HepG2 (cell line): ENCODE results near the gene HEXA. TPM values are rescaled to one million over a fixed set of nuclear protein-coding genes. Genes with fewer than 3 reads are reported as not detected.
A peak's percentile ranks its signal among the peaks of the same experiment; 100 is the strongest.

Experiments used
- E2F1 ChIP-seq: sonication (generic); formaldehyde crosslinking; IDR thresholded peaks from 2 replicates; pipeline ENCODE4 v1.5.0; 2020; ENCODE audit warnings: missing genetic modification reagents
- POLR2G ChIP-seq: fragments of 200-400 bp; formaldehyde crosslinking; IDR thresholded peaks from 2 replicates; pipeline ENCODE4 v1.6.1; 2018; ENCODE audit warnings: mild to moderate bottlenecking, low read depth, low read length, moderate library complexity
- PRDM10 ChIP-seq: sonication (generic); formaldehyde crosslinking; IDR thresholded peaks from 2 replicates; pipeline ENCODE4 v1.4.0; 2020; ENCODE audit warnings: low read depth, missing genetic modification reagents
- TBL1XR1 ChIP-seq: fragments of 150-350 bp; IDR thresholded peaks from 2 replicates; pipeline ENCODE4 v1.6.1; 2014; ENCODE audit warnings: borderline replicate concordance, low read length; ENCODE audit not compliant: partially characterized antibody
- TMF1 ChIP-seq: sonication (generic); formaldehyde crosslinking; IDR thresholded peaks from 2 replicates; pipeline ENCODE4 v1.8.1; 2022; ENCODE audit warnings: low read depth, missing genetic modification reagents
- ZNF20 ChIP-seq: sonication (generic); formaldehyde crosslinking; IDR thresholded peaks from 2 replicates; pipeline ENCODE4 v1.4.0; 2020; ENCODE audit warnings: mild to moderate bottlenecking, moderate library complexity, missing genetic modification reagents
- ZNF224 ChIP-seq: sonication (generic); formaldehyde crosslinking; IDR thresholded peaks from 2 replicates; pipeline ENCODE4 v1.5.0; 2020; ENCODE audit warnings: mild to moderate bottlenecking, missing genetic modification reagents
- ZNF318 ChIP-seq: sonication (generic); formaldehyde crosslinking; IDR thresholded peaks from 2 replicates; pipeline ENCODE4 v1.4.0; 2020; ENCODE audit warnings: mild to moderate bottlenecking, missing genetic modification reagents
- ZNF598 ChIP-seq: sonication (generic); formaldehyde crosslinking; IDR thresholded peaks from 2 replicates; pipeline ENCODE4 v1.5.1; 2020; ENCODE audit warnings: mild to moderate bottlenecking, missing genetic modification reagents, borderline replicate concordance
- ZXDC ChIP-seq: sonication (generic); formaldehyde crosslinking; IDR thresholded peaks from 2 replicates; pipeline ENCODE4 v1.5.0; 2020; ENCODE audit warnings: mild to moderate bottlenecking, missing genetic modification reagents
- polyA plus RNA-seq, 8 experiments: library from polyadenylated mRNA; depleted of rRNA in 3 of 8; stranded (reverse) in 7 of 8; unstranded in 1 of 8; fragments of >200 nt; fragmentation: Illumina TruSeq in 4 of 8; extraction: Trizol in 4 of 8; gene quantifications; 2 replicates each; pipeline versions ENCODE4 v1.2.1 to v1.2.3, GENCODE V29; 2011 to 2016; ENCODE audit warnings: low read depth in 4 of 8, missing spikeins in 1 of 8, mixed read lengths in 1 of 8; ENCODE audit not compliant: insufficient read depth in 1 of 8
- total RNA-seq, 5 experiments: library from RNA; depleted of rRNA; stranded (reverse); fragments of >200 nt; fragmentation: Illumina TruSeq; extraction: Trizol; gene quantifications; 2 replicates each; pipeline ENCODE4 v1.2.3, GENCODE V29; 2016; ENCODE audit warnings: low read depth in 1 of 5

The HEXA gene
- total and polyA plus RNA-seq, 2 of the 13 experiments (the other 11 are each of a cell fraction or from before 2014, with no cell fraction given), result 106 to 219 TPM

- TF ChIP-seq ZNF318 (no peak; the same call in 1 of the 2 replicates), POLR2G (peak; percentile 95), TMF1 (0 out of 2 replicates have a peak, but pooled peaks have one; percentile 28), ZNF224 (peak; percentile 65; the same call in 1 of the 2 replicates), ZNF598 (CRISPR knock-in tag) (peak; percentile 74; the same call in 1 of the 2 replicates), TBL1XR1 (peak; percentile 93), E2F1 (CRISPR knock-in tag) (no peak; the same call in 1 of the 2 replicates), PRDM10 (CRISPR knock-in tag) (peak; percentile 80), ZXDC (peak; percentile 98), ZNF20 (no peak)
Measured at GRCh38 chr15:72375846-72376581, at the start of gene HEXA (continued).
